MCF 10A (cell line): ENCODE measurements around the gene ZNF507. TPM values are rescaled to one million over a fixed set of nuclear protein-coding genes. Genes with fewer than 3 reads are reported as not detected.

Experiments
- BruUV-seq: library from RNA; stranded (reverse); fragments of 400-500 nt; replicated peaks from 2 replicates; lab custom pipeline; 2021; lab: Mats Ljungman, UMichigan
- CTCF ChIA-PET: fragments of 300-600 bp; sonication (Branson Sonifier 250); formaldehyde crosslinking; extraction: SDS; loops from one replicate; lab custom pipeline; 2021; ENCODE audit warnings: antibody characterized with exemption, inconsistent platforms; lab: Yijun Ruan, JAX
- POLR2A ChIA-PET: fragments of 300-600, 350-650 bp; sonication (Branson Sonifier 250); formaldehyde crosslinking; extraction: SDS; loops from one replicate; lab custom pipeline; 2020; ENCODE audit warnings: antibody characterized with exemption, inconsistent platforms; lab: Yijun Ruan, JAX
- DNase-seq: peaks from one replicate; pipeline ENCODE4 v3.0.0-alpha.2; 2018; ENCODE audit not compliant: unreplicated experiment
- H3K27ac Mint-ChIP-seq: one replicate; pipeline ENCODE4 v1.8.0; 2022; ENCODE audit warnings: mild to moderate bottlenecking, low read depth, mixed read lengths; ENCODE audit not compliant: unreplicated experiment
- H3K27me3 Mint-ChIP-seq: one replicate; pipeline ENCODE4 v1.8.0; 2022; ENCODE audit warnings: mixed read lengths; ENCODE audit not compliant: insufficient read depth, unreplicated experiment
- H3K36me3 Mint-ChIP-seq: one replicate; pipeline ENCODE4 v1.8.0; 2022; ENCODE audit warnings: mild to moderate bottlenecking, moderate library complexity, mixed read lengths; ENCODE audit not compliant: insufficient read depth, unreplicated experiment
- H3K4me1 Mint-ChIP-seq: one replicate; pipeline ENCODE4 v1.8.0; 2022; ENCODE audit warnings: mixed read lengths; ENCODE audit not compliant: insufficient read depth, unreplicated experiment
- H3K4me3 Mint-ChIP-seq: one replicate; pipeline ENCODE4 v1.8.0; 2022; ENCODE audit warnings: mild to moderate bottlenecking, moderate library complexity, mixed read lengths; ENCODE audit not compliant: unreplicated experiment
- H3K9me3 Mint-ChIP-seq: one replicate; pipeline ENCODE4 v1.8.0; 2022; ENCODE audit warnings: mixed read lengths; ENCODE audit not compliant: unreplicated experiment
- intact Hi-C: fragments of 100-400 bp; cut with micrococcal nuclease; formaldehyde crosslinking; loops from 2 replicates; pipeline ENCODE4 v1.14.1; 2022
- total RNA-seq: library from RNA; stranded (reverse); gene quantifications from 2 replicates; pipeline ENCODE4 v1.2.3, GENCODE V29; 2022
- TF ChIP-seq, protein P1 (sequence below): fragments of 200-600 bp; IDR thresholded peaks from one replicate; pipeline ENCODE4 v1.8.0; 2022; ENCODE audit warnings: antibody characterized with exemption, mild to moderate bottlenecking; ENCODE audit not compliant: unreplicated experiment

ZNF507 gene
- total RNA-seq, 1 experiment from 2014 or later, result 22.8 TPM

DNA sequence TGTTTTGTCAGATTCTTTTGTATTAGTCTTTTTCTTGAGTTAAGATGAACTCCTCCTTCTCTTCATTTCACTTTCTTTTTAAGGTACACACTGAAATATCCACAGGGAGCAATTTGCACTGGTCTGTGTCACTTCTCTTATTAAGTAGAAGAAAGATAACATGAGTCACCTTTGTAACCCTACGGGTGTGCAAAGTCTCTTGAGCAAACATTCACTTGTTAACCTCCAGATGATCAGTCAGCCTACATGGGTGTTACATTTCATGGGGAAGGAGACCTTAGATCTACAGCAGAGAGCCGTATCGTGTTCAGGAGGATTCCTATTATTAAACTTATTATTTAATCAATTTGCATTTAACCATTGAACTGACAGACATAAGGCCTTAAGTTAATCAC, 5.1 kb downstream of the ZNF507 start:
- Mint-ChIP-seq H3K4me1 (peaks cover 24% of the 10 kb centered on the region), H3K4me3 (no peak overlapping the region), H3K9me3 (no peaks in the 10 kb centered on the region), H3K36me3 (peaks cover 70% of the 10 kb centered on the region), H3K27ac (no peak overlapping the region), H3K27me3 (no peaks in the 10 kb centered on the region)
- no peak for DNase-seq
- BruUV-seq, result no TSS peak
- ChIA-PET POLR2A (interaction anchor here (0.6 to 1.2 kb wide), 3 partner anchors 15 to 536 kb away, joined by 3 to 5 read pairs (median 3); no protein-coding TSS in a partner anchor), CTCF (interaction anchor here (0.6 to 3.0 kb wide), 4 partner anchors 9 to 170 kb away, joined by 3 to 13 read pairs (median 3); no protein-coding TSS in a partner anchor)
- TF ChIP-seq, protein P1, sequence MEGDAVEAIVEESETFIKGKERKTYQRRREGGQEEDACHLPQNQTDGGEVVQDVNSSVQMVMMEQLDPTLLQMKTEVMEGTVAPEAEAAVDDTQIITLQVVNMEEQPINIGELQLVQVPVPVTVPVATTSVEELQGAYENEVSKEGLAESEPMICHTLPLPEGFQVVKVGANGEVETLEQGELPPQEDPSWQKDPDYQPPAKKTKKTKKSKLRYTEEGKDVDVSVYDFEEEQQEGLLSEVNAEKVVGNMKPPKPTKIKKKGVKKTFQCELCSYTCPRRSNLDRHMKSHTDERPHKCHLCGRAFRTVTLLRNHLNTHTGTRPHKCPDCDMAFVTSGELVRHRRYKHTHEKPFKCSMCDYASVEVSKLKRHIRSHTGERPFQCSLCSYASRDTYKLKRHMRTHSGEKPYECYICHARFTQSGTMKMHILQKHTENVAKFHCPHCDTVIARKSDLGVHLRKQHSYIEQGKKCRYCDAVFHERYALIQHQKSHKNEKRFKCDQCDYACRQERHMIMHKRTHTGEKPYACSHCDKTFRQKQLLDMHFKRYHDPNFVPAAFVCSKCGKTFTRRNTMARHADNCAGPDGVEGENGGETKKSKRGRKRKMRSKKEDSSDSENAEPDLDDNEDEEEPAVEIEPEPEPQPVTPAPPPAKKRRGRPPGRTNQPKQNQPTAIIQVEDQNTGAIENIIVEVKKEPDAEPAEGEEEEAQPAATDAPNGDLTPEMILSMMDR, result no peak
- intact Hi-C loops, result no loop called here

DNA sequence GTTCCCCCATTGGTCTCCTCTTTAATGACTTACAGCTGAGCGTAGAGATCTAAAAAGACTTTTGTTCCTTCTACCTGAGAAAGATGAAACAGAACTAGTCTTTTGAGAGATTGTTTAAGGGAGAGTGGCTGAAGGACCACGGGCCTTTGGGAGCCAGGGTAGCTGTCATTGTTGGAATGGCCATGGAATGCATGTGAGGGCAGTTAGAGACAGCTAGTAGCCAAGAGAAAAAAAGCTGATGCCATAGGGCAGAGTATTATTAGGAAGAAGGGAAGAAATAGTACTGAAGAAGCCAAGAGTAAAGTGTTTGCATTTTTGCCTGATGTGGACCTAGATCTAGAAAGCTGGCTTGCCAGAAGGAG, 5.6 kb downstream of the ZNF507 start:
- Mint-ChIP-seq H3K36me3 (peaks cover 75% of the 10 kb centered on the region), H3K27ac (peak overlapping the region; percentile 44), H3K4me3 (no peak overlapping the region), H3K9me3 (no peaks in the 10 kb centered on the region), H3K27me3 (no peaks in the 10 kb centered on the region), H3K4me1 (peaks cover 24% of the 10 kb centered on the region)
- no TSS peak for BruUV-seq
- TF ChIP-seq, protein P1, result no peak
- ChIA-PET POLR2A (interaction anchor here (1.1 to 1.2 kb wide), 2 partner anchors 15 to 23 kb away, joined by 3 to 5 read pairs; no protein-coding TSS in a partner anchor), CTCF (interaction anchor here (0.6 to 3.0 kb wide), 3 partner anchors 9 to 169 kb away, joined by 3 to 13 read pairs (median 3); no protein-coding TSS in a partner anchor)
- DNase-seq, result no peak
- intact Hi-C loops, result no loop called here

DNA sequence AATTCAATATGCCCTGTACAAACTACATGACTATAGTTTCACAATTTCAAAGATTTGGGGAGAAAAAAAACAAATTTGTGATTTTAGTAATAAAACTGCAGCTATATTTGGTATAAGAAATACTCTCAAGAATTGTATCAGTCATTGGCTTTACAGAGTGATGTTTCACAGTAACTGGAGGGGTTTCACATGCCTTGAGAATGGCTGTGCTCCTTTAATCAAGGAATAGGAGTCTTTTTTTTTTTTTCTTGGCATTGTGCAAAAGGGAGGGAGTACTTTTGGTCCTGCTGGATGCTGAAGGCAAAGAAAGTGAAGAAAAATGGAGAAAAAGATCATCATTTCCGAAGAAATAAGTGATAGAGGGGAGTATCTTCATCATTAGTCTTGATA, 6.8 kb downstream of the ZNF507 start:
- POLR2A ChIA-PET, result interaction anchor here (1.0 kb wide), 1 partner anchor 11 kb away, joined by 3 read pairs; no protein-coding TSS in a partner anchor
- CTCF ChIA-PET, result interaction anchor here (3.0 kb wide), 1 partner anchor 12 kb away, joined by 13 read pairs; no protein-coding TSS in a partner anchor
- TF ChIP-seq, protein P1, result no peak
- Mint-ChIP-seq H3K9me3 (no peaks in the 10 kb centered on the region), H3K36me3 (peaks cover 81% of the 10 kb centered on the region), H3K4me1 (peaks cover 24% of the 10 kb centered on the region), H3K27me3 (no peaks in the 10 kb centered on the region), H3K4me3 (no peak overlapping the region), H3K27ac (no peak overlapping the region)
- intact Hi-C loops, result no loop called here
- no peak for DNase-seq
- no TSS peak for BruUV-seq

DNA sequence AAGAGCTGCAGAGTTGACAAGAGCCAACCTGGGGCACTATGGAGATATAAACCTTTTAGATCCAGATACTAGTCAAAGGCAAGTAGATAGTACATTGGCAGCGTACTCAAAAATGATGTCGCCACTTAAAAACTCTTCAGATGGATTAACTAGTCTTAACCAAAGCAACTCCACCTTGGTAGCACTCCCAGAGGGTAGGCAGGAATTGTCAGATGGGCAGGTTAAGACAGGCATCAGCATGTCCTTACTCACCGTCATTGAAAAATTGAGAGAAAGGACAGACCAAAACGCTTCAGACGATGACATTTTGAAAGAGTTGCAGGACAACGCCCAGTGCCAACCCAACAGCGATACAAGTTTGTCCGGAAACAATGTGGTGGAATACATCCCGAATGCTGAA, 8.9 kb downstream of the ZNF507 start:
- peaks cover 85% of the 10 kb centered on the region for H3K36me3 Mint-ChIP-seq
- no peak overlapping the region for H3K27ac Mint-ChIP-seq
- TSS peak; percentile 7 for BruUV-seq
- no peaks in the 10 kb centered on the region for H3K27me3 Mint-ChIP-seq
- POLR2A ChIA-PET, result no interaction called here
- no peaks in the 10 kb centered on the region for H3K9me3 Mint-ChIP-seq
- DNase-seq, result no peak
- H3K4me1 Mint-ChIP-seq, result peaks cover 18% of the 10 kb centered on the region
- CTCF ChIA-PET, result interaction anchor here (0.6 to 1.2 kb wide), 2 partner anchors 11 to 12 kb away, joined by 3 read pairs; no protein-coding TSS in a partner anchor
- H3K4me3 Mint-ChIP-seq, result no peak overlapping the region
- intact Hi-C loops, result no loop called here
- TF ChIP-seq, protein P1, result no peak
